ENCODE measurements around the gene CXCL12.

DNA sequence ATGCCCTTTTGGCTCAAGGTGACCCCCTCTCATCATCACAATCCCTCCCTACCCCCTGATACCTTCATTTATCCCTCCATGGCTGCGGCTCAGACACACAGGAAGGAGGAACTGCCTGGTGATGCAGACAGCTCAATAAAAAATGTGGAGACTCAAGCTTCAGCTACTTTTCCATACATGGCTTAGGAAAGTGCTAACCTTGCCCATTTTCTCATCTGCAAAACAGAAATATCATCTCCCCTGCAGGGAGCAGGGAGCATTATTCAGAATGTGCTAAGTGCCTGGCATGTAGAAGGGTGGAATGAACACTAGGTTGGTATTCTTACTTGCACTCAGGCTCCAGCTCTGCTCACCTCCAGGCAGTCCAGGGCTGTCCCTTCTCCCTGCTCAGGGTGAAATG lies 23.8 kb downstream of the CXCL12 start:
- TF ChIP-seq, protein P1, sequence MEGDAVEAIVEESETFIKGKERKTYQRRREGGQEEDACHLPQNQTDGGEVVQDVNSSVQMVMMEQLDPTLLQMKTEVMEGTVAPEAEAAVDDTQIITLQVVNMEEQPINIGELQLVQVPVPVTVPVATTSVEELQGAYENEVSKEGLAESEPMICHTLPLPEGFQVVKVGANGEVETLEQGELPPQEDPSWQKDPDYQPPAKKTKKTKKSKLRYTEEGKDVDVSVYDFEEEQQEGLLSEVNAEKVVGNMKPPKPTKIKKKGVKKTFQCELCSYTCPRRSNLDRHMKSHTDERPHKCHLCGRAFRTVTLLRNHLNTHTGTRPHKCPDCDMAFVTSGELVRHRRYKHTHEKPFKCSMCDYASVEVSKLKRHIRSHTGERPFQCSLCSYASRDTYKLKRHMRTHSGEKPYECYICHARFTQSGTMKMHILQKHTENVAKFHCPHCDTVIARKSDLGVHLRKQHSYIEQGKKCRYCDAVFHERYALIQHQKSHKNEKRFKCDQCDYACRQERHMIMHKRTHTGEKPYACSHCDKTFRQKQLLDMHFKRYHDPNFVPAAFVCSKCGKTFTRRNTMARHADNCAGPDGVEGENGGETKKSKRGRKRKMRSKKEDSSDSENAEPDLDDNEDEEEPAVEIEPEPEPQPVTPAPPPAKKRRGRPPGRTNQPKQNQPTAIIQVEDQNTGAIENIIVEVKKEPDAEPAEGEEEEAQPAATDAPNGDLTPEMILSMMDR (IDR thresholded peaks at IDR 0.05; ENCODE audit: borderline replicate concordance, extremely low read depth, low read length, poor library complexity, severe bottlenecking) = no peak
- no peak for TF ChIP-seq EZH2 (IDR thresholded peaks at IDR 0.05; ENCODE audit: borderline replicate concordance, low read depth, low read length, severe bottlenecking)

Measured in DND-41 (cell line).